Measurements from ENCODE around the gene TMEM131L.

DNA sequence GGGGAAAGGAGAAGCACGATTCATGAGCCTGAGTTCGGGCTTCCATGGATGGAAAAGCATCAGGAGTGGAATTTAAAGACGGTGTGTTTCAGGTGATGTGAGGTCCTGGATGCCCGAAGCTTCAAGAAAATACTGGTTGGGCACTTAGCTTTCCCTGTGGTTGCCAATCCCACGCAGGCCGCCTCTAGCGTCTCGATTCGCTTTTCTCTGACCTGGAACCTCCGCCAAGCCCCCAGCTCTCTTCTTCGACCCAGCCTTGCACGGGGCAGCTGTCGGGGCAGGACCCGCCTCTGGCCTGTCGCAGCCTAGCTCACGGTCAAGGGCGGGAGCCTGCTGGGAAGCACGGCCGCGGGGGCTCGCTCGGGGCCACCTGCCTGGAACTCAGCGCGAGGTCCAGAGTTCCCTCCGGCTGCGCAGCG, 217.6 kb downstream of the TMEM131L start:
- no peak for TF ChIP-seq POLR2A (IDR thresholded peaks at IDR 0.05; ENCODE audit: low read depth, low read length)
- no peak for TF ChIP-seq TAF1 (IDR thresholded peaks at IDR 0.05; ENCODE audit: borderline replicate concordance, low read depth, low read length)

Data from GM12892 (cell line).